KBM-7 (cell line): Measurements from ENCODE around the gene DUSP6.
"Not testable (repeated sequence)": the region's sequence is repeated elsewhere in the genome, so short reads cannot be mapped to it uniquely, and the experiment has no call there.

Experiments
- DNase-seq: peaks from one replicate; pipeline ENCODE4 v3.0.0-alpha.2; 2015
- in situ Hi-C: fragments of 300-500 bp; cut with MboI; formaldehyde crosslinking; loops from 2 replicates; pipeline ENCODE4 v1.14.3; 2020; ENCODE audit warnings: low sequenced_read_pairs, low pct_unique_long_range_greater_than_20kb, mixed read lengths

Gene DUSP6

GRCh38 chr12:89340861-89341260, 11.4 kb downstream of the DUSP6 start:
- no peak for DNase-seq
- in situ Hi-C loops, result no loop called here

GRCh38 chr12:89339526-89339925, 12.8 kb downstream of the DUSP6 start:
- in situ Hi-C loops, result no loop called here
- no peak for DNase-seq

- DNase-seq, in situ Hi-C loops: not testable (repeated sequence)
Measured at GRCh38 chr12:89337136-89337535, 15.2 kb downstream of the DUSP6 start.

GRCh38 chr12:89335452-89336244, 16.7 kb downstream of the DUSP6 start:
- in situ Hi-C loops, result no loop called here

GRCh38 chr12:89334548-89335169, 17.6 kb downstream of the DUSP6 start:
- in situ Hi-C loops, result no loop called here
- DNase-seq, result no peak

More at GRCh38 chr12:89335452-89336244, 16.7 kb downstream of the DUSP6 start:
- no peak for DNase-seq

- in situ Hi-C loops, result no loop called here
Measured at GRCh38 chr12:89333564-89334252, 18.6 kb downstream of the DUSP6 start.

GRCh38 chr12:89328151-89329030, 23.9 kb downstream of the DUSP6 start:
- in situ Hi-C loops, result no loop called here
- no peak for DNase-seq

More at GRCh38 chr12:89333564-89334252, 18.6 kb downstream of the DUSP6 start:
- DNase-seq, result peak; percentile 88

GRCh38 chr12:89327486-89328094, 24.7 kb downstream of the DUSP6 start:
- in situ Hi-C loops, result no loop called here
- no peak for DNase-seq

- in situ Hi-C loops, result no loop called here
- DNase-seq, result no peak
Measured at GRCh38 chr12:89326239-89327040, 25.9 kb downstream of the DUSP6 start.

GRCh38 chr12:89325495-89325894, 26.8 kb downstream of the DUSP6 start:
- in situ Hi-C loops, result no loop called here

GRCh38 chr12:89324437-89324836, 27.9 kb downstream of the DUSP6 start:
- DNase-seq, result no peak
- in situ Hi-C loops, result no loop called here

More at GRCh38 chr12:89325495-89325894, 26.8 kb downstream of the DUSP6 start:
- no peak for DNase-seq

GRCh38 chr12:89323568-89324218, 28.6 kb downstream of the DUSP6 start:
- in situ Hi-C loops, result no loop called here
- no peak for DNase-seq

- DNase-seq, result no peak
- in situ Hi-C loops, result no loop called here
Measured at GRCh38 chr12:89320735-89321134, 31.6 kb downstream of the DUSP6 start.

GRCh38 chr12:89319606-89320005, 32.7 kb downstream of the DUSP6 start:
- DNase-seq, result no peak

GRCh38 chr12:89319122-89319521, 33.2 kb downstream of the DUSP6 start:
- in situ Hi-C loops, result no loop called here
- DNase-seq, result no peak

More at GRCh38 chr12:89319606-89320005, 32.7 kb downstream of the DUSP6 start:
- in situ Hi-C loops, result no loop called here

GRCh38 chr12:89316705-89317139, 35.6 kb downstream of the DUSP6 start:
- no peak for DNase-seq
- in situ Hi-C loops, result no loop called here

GRCh38 chr12:89314060-89314761, 38.1 kb downstream of the DUSP6 start:
- in situ Hi-C loops, result no loop called here
- DNase-seq, result no peak
